ENCODE results near the gene PPP1CB.
"Not testable (repeated sequence)": the region's sequence is repeated elsewhere in the genome, so short reads cannot be mapped to it uniquely, and the experiment has no call there.

PPP1CB gene

DNA sequence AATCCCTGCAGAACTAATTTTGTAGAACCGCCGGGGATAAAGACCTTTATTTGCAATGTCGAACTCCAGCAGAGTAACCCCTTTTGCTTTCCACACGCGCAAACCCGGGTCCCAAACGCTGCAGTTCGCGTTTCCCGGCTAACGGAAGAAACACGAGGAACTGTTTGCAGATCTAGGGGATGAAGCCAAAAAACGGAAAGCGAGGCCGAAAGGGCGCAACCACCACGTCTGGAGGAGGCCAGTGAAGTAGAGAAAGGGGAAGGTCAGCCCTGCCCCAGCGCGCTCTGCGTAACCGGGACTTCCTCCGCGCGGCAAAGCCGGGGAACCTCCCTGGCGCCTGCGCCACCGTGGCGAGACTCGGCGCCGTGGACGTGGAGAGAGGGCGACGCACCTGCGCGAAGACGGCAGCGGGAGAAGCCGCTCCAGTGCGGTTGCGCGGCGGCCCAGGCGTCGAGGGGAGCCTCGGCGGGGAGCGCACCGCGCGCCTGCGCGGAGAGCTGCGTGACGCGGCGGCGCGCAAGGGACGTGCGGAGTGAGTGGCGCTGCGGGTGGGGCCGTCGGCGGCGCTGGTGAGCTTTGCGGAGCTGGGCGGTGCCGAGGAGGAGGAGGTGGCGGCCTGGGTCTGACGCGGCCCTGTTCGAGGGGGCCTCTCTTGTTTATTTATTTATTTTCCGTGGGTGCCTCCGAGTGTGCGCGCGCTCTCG is at the start of gene PPP1CB:
Gene PPP1CB (plus strand): TSS at position 579 of the 704 bp plus-strand sequence. CDS start 295 bp downstream, outside the sequence.
- DNase-seq = peak; percentile 98

DNA sequence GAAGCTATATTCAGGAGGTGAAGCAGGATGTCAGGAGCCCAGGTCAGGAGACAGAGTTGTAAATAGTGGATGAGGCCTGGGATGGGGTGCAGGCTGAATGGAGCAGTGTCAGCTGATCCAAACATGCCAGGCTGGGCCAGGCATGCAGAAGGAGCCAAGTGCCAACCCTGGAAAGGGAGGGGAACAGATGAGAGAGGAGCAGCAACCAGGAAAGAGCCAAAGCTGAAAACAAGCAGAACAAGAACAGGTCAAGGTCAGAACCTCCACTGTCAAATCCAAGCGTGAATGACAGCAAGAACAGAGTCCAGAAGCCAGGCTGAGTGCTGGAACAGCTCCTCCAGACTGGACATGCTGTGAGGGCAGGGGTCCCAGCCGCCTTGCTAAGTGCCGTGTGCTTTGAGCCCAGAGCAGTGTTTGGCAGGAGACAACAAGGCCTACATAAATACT is 49.2 kb upstream of the PPP1CB start:
- no peak for DNase-seq

DNA sequence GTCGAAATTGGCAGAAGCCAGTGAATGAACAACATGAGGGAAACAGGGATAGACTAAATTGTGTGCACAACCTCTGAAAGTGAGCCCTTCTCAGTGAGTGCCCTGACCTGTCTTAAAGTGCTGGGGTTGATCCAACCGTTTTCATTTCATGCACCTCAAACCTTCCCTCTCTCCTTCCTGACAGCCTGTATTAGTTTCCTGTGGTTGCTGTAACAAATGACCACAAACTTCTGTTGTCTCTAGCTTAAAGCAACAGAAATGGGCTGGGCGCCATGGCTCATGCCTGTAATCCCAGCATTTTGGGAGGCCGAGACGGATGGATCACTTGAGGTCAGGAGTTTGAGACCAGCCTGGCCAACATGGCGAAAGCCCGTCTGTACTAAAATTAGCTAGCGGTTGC is 48.8 kb upstream of the PPP1CB start:
- no peak for DNase-seq

DNA sequence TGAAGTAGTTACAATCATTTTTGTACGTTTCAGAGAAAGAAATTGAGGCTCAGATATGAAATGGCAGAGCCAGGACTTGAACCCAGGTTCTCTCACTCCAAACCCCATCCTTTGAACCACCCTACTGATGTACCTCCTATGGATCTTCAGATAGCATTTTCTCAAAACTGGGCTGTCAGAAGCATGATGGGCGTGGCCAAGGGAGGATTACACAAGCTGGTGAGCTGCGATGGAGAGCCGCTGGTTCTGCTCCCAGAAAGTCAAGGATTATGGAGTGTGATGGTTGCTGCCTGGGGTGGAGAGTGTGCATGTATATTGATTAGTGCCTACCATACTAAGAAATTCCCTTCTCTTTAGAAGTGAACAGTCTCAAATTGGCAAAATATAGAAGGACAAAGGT is 47.0 kb upstream of the PPP1CB start:
- no peak for DNase-seq

DNA sequence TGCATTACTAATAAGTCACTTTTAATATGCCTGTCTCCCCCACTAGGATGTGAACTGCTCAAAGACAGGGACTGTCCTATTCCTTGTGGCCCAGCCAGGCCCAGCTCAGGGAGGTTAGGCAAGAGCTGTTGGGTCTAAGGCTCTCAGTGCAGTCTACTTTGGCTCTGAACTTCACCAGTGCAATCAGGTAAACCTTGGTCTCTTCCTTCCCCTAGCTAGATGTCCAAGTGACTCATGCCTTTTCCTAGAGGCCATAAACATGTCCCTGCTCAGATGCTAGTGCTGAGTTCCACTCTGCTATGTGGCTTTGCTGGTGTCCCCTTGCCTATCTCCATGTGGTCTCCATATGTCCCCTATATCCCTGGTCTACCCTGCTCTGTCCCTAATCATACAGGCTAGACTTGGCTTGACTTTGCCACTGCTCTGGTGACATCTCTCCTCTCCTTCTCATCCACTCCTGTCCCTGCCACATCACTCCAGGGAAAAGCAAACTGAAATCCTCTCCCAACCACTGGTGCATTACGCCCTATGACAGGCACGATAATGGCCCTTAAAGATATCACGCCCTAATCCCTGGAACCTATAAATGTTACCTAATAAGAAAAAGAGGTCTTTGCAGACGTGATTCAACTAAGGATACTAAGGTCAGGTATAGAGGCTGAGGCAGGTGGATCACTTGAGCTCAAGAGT is 45.7 kb upstream of the PPP1CB start:
- DNase-seq = no peak

DNA sequence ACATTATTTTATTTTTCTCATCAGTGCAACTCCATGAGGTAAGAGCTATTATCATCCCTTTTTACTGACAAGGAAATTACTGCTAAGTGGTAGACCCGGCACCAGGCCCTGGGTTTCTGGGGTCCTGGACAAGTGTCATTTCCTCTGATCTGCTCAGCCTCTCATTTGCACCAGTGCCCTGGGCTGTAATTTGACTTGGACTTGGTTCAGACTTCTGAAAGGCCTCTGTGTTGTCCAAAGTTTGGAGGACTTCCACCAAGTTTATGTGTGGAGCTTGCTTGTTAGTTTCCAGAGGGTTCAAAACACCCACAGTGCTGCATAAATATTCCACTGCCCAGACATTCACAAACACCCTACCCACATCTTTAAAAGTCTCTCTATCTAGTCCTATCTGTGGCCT is 44.0 kb upstream of the PPP1CB start:
- DNase-seq = no peak

DNA sequence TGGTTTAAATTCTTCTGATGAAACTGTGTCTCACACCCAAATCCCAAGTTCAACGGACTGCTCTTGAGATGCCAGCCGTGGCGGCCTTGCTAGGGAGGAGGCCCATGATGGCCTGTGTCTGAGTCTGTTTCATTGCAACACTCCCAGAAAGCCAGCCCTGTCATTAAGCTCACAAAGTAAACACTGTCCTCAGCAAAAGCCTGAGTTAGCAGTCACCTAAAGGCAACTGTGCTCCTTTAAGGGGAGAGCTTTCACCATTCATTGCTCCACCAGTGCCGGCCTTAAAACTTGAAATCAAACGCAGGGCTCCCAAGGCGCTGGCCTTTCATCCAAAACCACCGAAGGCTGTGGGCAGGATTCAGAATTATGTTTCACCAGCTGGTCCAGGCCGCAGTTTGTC is 42.5 kb upstream of the PPP1CB start:
- peak; percentile 9 for DNase-seq

DNA sequence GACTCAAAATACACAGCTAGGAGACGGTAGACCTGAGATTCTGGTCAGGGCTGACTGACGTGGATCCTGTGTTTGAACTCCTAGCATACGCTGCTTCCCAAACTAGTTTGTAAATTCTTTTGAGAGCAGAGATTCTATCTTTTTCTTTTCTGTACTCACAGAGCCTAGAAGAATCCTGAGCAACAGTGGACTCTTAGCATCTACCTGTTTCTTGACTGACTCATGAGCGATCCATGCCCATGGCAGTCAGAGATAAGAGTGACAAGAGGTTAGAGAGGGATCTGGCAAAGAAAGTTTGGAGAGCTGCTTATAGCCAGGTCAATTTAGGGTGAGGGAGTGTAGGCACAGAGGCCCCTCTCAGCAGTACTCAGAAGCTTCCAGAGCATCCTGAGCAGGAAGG is 41.1 kb upstream of the PPP1CB start:
- no peak for DNase-seq

DNA sequence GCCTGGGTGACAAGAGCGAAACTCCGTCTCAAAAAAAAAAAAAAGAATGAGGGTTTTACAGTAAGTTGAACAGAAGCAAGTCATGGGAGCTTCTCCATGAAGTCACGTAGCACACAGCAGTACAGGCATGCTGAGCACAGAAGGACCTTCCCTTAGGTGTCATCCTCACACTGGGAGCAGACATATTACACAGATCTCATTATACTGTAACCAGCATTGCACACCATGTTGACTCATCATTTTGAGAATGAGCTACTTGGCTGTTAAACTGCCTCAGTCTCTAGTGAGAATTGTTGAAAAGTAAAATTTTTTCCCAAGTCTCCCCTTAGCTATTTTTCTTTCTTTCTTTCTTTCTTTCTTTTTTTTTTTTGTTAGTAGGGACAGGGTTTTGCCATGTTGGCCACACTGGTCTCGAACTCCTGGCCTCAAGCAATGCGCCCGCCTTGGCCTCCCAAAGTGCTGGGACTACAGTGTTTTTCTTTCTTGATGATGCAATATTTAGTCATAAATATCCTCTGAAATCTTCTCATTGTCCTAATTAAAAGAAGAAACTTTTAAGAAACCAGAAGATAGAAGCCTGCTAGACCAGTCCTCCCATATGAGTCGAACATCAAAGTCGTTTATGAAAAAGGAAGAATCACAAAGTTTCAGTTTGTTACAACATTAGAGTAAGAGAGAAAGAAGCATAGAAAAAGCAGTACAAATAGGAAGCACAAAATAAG is 37.9 kb upstream of the PPP1CB start:
- peak; percentile 84 for DNase-seq

DNA sequence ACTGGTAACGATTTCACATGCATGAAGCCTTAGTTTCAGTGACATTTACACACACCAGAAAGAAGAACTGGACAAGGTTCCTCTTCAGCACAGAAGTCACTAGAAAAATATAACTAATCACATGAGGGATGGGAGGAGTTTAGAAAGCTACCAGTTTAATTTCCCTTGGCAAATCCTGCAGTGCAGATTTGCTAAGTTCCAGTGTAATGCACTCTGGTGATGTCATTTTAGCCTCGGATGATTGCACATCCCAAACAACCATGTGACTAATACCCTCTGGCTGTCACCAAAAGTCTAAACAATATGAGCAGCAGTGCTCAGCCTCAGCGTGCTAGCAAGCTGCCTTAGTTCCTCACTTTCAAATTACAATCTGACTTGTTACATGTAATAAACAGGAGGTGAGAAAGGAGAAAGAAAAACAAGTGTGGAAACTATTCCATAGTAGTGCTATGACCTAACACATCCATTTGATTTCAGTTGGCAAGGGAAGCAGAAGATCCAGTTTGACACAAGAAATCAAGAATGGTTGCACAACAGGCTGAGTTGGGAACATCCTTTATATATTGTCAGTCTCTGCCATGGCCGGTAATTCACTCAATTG is 35.3 kb upstream of the PPP1CB start:
- DNase-seq = peak; percentile 98

DNA sequence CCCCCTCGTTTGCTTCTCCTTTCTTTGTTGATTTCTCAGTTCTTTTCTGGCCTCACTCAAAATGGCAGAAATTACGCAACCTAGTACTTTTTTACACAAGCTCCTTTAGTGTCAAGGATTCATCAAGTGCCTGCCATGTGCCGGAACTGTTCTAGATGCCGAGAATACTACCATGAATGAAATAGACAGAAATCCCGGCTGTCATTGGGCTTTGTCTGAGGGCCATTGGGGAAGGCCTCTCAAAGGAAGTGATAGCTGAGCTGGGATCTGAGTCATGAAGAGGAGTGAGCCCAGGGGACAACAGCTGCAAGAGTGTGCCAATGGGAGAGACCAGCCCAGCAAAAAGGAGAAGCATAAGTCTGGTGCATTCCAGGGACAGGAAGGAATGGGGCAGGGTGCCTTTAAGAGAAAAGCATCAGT is 34.3 kb upstream of the PPP1CB start:
- DNase-seq = peak; percentile 98

DNA sequence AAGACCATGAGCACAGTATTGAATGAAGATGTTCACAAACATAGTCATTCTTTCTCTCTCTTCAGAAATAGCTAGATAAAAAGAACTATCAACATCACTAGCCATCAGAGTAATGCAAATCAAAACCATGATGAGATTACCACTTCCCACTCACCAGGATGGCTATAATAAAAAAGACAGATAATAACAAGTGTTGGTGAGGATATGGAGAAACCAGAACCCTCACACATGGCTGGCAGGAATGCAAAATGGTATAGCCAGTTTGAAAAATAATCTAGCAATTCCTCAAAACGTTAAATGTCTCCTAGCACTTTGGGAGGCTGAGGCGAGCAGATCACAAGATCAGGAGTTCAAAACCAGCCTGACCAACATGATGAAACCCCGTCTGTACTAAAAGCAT is 31.3 kb upstream of the PPP1CB start:
- DNase-seq = no peak

DNA sequence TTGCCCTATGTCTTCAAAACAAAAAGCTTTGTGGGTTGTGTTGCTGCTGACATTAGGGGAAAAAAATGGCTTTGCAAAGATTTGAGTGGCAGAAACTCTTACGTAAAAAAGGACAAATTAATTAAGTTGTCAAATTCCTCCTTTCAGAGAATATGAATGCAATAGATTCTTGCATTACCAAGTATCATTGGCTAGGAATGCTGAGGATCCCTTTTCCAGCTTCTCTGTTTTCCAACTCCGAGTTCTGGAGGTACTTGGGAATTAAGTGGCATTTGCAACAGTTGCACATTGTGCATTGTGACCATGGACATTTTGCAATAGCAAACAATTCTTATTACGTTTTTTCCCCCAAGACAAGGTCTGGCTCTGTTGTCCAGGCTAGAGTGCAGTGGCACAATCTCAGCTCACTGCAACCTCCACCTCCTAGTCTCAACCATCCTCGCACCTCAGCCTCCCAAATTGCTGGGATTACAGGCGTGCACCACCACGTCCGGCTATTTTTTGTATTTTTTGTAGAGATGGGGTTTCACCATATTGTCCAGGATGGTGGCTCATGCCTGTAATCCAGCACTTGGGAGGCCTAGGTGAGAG is 29.9 kb upstream of the PPP1CB start:
- no peak for DNase-seq

DNA sequence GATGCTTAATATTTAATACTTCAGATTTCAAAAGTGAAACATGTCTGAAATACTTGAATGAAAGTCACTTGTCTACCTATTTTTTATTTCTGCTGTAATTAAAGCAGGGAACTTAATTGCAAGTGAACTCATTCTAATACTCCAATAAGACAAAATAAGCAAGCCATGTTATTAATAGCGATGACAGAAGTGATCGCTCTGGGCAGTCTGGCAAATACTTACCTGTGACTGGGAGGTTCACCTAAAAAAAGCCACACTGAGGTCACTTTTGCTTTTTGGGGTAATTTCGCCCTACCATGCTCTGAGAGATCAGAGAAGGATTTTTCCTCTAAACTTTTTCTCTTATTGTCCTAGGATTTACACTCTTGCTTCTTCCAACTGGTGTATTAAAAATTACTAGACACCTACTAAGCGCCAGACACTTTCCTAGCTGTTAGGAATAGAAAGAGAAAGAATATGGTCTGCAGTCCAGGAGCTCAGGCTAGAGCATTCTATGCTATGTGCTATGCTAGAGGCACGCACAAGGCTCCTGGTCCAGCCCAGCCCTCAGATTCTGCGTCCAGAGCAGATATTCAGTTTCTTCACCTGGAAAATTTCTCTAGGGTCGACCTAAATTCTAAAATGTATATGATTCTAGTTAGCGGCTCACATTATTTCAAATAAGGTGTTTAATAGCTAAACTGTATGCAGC is 26.5 kb upstream of the PPP1CB start:
- no peak for DNase-seq

DNA sequence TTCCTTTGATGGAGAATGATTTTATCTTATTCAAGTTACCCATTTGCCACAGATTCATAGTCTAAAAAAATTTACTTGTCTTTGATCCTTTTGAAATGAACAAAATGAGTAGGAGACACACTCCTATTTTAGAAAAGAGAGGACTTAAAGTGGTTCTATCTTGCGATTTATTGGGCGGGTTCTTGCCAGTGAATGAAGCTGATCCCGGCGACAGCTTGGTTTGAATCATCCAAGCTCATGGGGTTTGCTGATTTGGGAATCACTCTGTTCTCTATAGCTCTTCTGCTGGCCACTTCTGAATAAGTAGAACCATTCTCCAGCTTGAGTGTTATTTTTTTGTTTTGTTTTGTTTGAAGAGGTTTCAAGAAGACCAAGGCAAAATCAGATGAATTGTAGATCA is 25.5 kb upstream of the PPP1CB start:
- DNase-seq = no peak

DNA sequence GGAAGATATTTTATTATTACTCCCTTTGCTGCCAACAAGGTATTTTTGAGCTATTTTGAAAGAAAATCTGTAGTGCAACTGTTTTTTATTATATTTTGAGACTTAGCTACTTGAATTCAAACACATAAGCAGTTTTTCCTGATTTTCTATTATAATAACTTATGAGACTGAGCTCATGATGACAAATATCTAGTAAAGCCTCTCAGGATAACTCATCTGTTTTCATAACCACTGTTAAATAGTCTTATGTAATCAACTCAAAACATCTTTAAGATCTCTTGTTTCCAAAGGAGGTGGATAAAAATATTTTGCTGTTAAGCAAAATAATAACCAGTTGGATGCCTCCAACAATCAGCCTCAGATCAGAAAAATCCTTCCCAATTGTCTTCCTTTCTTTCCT is 21.9 kb upstream of the PPP1CB start:
- no peak for DNase-seq

DNA sequence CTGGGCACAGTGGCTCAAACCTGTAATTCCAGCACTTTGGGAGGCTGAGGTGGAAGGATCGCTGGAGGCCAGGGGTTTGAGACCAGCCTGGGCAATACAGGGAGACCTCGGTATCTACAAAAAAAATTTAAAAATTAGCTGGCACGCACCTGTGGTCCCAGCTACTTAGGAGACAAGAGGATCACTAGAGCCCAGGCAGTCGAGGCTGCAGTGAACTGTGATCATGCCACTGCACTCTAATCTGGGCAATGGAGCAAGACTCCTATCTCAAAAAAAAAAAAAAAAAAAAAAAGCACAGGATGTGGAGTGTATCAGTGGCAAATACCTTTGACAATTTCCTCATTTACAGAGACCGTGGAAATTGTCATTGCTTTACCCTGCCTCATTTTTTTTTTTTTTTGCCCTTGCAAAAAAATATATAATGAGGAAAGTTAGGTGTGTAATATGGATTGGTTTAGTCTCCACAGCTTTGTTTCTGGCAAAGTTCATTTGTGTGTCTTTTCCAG is 20.9 kb upstream of the PPP1CB start:
- no peak for DNase-seq

DNA sequence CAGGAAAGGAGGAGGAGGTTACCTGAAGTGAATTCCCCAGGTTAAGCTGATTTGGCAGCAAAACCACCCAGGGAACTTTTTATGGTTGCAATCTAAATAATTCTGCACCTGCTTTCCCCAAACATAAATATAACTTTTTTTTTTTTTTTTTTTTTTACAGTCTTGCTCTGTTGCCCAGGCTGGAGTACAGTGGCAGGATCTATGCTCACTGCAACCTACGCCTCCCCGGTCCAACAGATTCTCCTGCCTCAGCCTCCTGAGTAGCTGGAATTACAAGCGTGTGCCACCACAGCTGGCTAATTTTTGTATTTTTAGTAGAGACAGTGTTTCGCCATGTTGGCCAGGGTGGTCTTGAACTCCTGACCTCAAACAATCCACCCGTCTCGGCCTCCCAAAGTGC is 16.1 kb upstream of the PPP1CB start:
- no peak for DNase-seq

DNA sequence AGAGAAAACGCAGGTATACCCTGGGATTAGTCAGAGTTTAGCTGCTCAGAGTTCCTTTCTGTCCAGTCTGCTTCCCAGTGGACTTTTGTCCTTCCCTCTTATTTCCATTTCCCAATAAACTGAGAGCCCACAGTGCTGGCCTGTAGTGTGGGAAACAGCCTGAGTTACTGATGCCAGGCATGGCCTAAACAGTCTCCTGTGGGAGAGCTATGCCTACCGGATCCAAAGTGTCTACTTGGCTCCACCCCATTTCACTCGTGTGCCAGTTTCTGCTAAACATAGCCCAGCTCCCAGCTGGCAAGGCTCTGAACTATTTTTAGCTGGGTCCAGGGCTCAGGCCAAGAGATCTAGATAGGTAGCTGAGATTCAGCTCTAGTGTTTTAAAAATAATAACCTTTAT is 15.6 kb upstream of the PPP1CB start:
- no peak for DNase-seq

DNA sequence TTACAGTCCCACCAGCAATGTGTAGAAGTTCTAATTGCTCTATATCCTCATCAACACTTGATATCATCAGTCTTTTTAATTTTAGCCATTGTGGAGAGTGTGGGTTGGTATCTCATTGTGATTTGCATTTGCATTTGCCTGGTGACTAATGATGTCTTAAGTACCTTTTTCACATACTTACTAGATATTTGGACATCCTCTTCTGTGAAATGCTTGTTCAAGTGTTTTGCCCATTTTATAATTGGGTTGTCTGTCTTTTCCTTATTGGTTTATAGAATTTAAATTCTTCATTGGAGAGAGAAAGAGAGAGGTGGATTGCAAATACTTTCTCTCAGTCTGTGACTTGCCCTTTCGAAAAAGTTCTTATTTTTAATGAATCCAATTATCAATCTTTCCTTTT is 14.0 kb upstream of the PPP1CB start:
- DNase-seq = no peak

DNA sequence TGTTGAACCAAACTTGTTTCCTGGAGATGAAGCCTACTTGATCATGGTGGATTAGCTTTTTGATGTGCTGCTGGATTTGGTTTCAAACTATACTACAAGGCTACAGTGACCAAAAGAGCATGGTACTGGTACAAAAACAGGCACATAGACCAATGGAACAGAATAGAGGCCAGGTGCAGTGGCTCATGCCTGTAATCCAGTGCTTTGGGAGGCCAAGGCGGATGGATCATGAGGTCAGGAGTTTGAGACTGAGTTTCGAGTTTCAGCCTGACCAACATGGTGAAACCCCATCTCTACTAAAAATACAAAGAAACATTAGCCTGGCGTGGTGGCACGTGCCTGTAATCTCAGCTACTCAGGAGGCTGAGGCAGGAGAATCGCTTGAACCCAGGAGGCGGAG is 9.0 kb upstream of the PPP1CB start:
- DNase-seq = not testable (repeated sequence)

DNA sequence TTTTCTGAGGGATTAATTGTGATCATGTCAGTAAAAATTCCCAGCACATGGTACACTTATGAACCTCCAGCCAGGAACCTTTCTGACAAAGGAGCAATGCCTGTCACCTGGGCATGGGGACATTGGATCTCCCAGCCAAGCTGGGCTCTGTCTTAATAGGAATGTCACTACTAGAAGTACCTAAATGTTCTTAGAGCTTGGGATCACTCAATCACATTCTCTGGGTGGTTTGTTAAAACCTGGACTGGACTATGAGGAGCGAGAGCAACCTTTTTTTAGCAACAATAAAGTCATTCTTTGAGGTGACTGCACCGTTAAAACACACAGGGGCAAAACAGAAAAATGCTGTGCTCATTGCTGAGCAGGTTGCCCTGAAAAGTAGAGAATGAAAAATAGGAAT is 6.4 kb upstream of the PPP1CB start:
- no peak for DNase-seq

All from inflammatory macrophage treated with lipopolysaccharide for 4 hours (primary cell).